ENCODE data around the gene LMCD1. TPM values are rescaled to one million over a fixed set of nuclear protein-coding genes. Genes with fewer than 3 reads are reported as not detected.

LMCD1 gene
- total and polyA plus RNA-seq, 2 of the 8 experiments (the other 6 are each of a cell fraction or from before 2014, with no cell fraction given) = 12.3 to 26.5 TPM

DNA sequence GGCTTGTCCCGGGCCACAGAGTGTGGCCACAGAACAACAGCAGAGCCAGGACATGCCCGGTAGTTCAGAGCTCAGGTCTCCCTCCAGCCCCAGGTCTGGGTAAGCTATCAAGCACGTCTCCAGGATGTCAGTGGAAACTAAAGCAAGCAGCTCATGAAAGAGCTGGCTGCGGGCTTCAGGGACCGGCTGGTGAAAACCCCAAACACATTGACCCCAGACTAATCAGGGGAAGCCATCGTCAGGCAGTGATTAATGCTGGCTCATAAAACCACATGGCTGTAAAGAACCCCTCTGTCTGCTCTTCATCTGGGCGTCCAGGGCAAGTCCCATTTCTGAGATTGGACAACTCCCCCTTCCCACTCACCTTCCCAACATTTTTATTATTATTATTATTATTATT, 37.8 kb downstream of the LMCD1 start (continued):
- TF ChIP-seq, protein P1, sequence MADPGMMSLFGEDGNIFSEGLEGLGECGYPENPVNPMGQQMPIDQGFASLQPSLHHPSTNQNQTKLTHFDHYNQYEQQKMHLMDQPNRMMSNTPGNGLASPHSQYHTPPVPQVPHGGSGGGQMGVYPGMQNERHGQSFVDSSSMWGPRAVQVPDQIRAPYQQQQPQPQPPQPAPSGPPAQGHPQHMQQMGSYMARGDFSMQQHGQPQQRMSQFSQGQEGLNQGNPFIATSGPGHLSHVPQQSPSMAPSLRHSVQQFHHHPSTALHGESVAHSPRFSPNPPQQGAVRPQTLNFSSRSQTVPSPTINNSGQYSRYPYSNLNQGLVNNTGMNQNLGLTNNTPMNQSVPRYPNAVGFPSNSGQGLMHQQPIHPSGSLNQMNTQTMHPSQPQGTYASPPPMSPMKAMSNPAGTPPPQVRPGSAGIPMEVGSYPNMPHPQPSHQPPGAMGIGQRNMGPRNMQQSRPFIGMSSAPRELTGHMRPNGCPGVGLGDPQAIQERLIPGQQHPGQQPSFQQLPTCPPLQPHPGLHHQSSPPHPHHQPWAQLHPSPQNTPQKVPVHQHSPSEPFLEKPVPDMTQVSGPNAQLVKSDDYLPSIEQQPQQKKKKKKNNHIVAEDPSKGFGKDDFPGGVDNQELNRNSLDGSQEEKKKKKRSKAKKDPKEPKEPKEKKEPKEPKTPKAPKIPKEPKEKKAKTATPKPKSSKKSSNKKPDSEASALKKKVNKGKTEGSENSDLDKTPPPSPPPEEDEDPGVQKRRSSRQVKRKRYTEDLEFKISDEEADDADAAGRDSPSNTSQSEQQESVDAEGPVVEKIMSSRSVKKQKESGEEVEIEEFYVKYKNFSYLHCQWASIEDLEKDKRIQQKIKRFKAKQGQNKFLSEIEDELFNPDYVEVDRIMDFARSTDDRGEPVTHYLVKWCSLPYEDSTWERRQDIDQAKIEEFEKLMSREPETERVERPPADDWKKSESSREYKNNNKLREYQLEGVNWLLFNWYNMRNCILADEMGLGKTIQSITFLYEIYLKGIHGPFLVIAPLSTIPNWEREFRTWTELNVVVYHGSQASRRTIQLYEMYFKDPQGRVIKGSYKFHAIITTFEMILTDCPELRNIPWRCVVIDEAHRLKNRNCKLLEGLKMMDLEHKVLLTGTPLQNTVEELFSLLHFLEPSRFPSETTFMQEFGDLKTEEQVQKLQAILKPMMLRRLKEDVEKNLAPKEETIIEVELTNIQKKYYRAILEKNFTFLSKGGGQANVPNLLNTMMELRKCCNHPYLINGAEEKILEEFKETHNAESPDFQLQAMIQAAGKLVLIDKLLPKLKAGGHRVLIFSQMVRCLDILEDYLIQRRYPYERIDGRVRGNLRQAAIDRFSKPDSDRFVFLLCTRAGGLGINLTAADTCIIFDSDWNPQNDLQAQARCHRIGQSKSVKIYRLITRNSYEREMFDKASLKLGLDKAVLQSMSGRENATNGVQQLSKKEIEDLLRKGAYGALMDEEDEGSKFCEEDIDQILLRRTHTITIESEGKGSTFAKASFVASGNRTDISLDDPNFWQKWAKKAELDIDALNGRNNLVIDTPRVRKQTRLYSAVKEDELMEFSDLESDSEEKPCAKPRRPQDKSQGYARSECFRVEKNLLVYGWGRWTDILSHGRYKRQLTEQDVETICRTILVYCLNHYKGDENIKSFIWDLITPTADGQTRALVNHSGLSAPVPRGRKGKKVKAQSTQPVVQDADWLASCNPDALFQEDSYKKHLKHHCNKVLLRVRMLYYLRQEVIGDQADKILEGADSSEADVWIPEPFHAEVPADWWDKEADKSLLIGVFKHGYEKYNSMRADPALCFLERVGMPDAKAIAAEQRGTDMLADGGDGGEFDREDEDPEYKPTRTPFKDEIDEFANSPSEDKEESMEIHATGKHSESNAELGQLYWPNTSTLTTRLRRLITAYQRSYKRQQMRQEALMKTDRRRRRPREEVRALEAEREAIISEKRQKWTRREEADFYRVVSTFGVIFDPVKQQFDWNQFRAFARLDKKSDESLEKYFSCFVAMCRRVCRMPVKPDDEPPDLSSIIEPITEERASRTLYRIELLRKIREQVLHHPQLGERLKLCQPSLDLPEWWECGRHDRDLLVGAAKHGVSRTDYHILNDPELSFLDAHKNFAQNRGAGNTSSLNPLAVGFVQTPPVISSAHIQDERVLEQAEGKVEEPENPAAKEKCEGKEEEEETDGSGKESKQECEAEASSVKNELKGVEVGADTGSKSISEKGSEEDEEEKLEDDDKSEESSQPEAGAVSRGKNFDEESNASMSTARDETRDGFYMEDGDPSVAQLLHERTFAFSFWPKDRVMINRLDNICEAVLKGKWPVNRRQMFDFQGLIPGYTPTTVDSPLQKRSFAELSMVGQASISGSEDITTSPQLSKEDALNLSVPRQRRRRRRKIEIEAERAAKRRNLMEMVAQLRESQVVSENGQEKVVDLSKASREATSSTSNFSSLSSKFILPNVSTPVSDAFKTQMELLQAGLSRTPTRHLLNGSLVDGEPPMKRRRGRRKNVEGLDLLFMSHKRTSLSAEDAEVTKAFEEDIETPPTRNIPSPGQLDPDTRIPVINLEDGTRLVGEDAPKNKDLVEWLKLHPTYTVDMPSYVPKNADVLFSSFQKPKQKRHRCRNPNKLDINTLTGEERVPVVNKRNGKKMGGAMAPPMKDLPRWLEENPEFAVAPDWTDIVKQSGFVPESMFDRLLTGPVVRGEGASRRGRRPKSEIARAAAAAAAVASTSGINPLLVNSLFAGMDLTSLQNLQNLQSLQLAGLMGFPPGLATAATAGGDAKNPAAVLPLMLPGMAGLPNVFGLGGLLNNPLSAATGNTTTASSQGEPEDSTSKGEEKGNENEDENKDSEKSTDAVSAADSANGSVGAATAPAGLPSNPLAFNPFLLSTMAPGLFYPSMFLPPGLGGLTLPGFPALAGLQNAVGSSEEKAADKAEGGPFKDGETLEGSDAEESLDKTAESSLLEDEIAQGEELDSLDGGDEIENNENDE (IDR thresholded peaks at IDR 0.05; ENCODE audit: insufficient replicate concordance, low read length) = no peak
- no peak for TF ChIP-seq SRF (IDR thresholded peaks at IDR 0.05; ENCODE audit: low read depth, low read length)
- TF ChIP-seq RBBP5 (IDR thresholded peaks at IDR 0.05; ENCODE audit: borderline replicate concordance, low read depth, low read length) = no peak
- TF ChIP-seq SP1 (IDR thresholded peaks at IDR 0.05; ENCODE audit: low read depth, low read length) = no peak
- TF ChIP-seq CBX8 (IDR thresholded peaks at IDR 0.05; ENCODE audit: borderline replicate concordance, low read depth, low read length) = no peak

Measured in H1 (cell line).